Common myeloid progenitor, CD34-positive (primary cell): ENCODE measurements around the gene FARSB.

Experiments used
- CTCF ChIA-PET: fragments of 350-600 bp; sonication (Branson Sonifier 250); formaldehyde crosslinking; loops from one replicate; lab custom pipeline; 2021; ENCODE audit warnings: antibody characterized with exemption; lab: Charles Lee
- POLR2A ChIA-PET: fragments of 350-600 bp; sonication (Branson Sonifier 250); formaldehyde crosslinking; loops from one replicate; lab custom pipeline; 2021; ENCODE audit warnings: antibody characterized with exemption; lab: Charles Lee
- DNase-seq, 3 donors: peaks; one replicate each; pipeline versions ENCODE4 v3.0.0 to v3.0.0-alpha.2; 2013
- H3K27ac ChIP-seq, 2 experiments: 1 replicate in 1 of 2; 2 replicates in 1 of 2; pipeline ENCODE4 v1.7.0; 2013; ENCODE audit warnings: inconsistent platforms in 2 of 2, low read length in 2 of 2, mild to moderate bottlenecking in 2 of 2, low read depth in 1 of 2, moderate library complexity in 1 of 2; ENCODE audit not compliant: severe bottlenecking in 2 of 2, insufficient read depth in 1 of 2, poor library complexity in 1 of 2
- H3K27me3 ChIP-seq, 5 experiments: replicated peaks in 2 of 5; 1 replicate in 3 of 5; 2 replicates in 2 of 5; pipeline versions ENCODE4 v1.6.1 to v1.7.0; 2013; ENCODE audit warnings: low read length in 4 of 5, mild to moderate bottlenecking in 2 of 5, moderate library complexity in 2 of 5, inconsistent platforms in 1 of 5; ENCODE audit not compliant: insufficient read depth in 5 of 5, control insufficient read depth in 4 of 5
- H3K36me3 ChIP-seq, 4 experiments: 1 replicate in 2 of 4; 2 replicates in 2 of 4; pipeline versions ENCODE4 v1.6.1 to v1.7.0; 2013; ENCODE audit warnings: low read length in 3 of 4, control low read depth in 1 of 4, mild to moderate bottlenecking in 1 of 4; ENCODE audit not compliant: control insufficient read depth in 4 of 4, insufficient read depth in 4 of 4
- H3K4me1 ChIP-seq, 4 experiments: 1 replicate in 3 of 4; 2 replicates in 1 of 4; pipeline versions ENCODE4 v1.6.1 to v1.7.1; 2013; ENCODE audit warnings: low read length in 3 of 4, mild to moderate bottlenecking in 3 of 4, control low read depth in 1 of 4, inconsistent platforms in 1 of 4, moderate library complexity in 1 of 4; ENCODE audit not compliant: control insufficient read depth in 4 of 4, insufficient read depth in 4 of 4; ENCODE audit errors: control extremely low read depth in 1 of 4
- H3K4me3 ChIP-seq, 7 experiments: 1 replicate in 4 of 7; 2 replicates in 3 of 7; pipeline versions ENCODE4 v1.5.1 to v1.7.0; 2013; ENCODE audit warnings: mild to moderate bottlenecking in 7 of 7, low read length in 6 of 7, moderate library complexity in 6 of 7, inconsistent platforms in 2 of 7, low read depth in 2 of 7, control low read depth in 1 of 7; ENCODE audit not compliant: insufficient read depth in 4 of 7, control insufficient read depth in 1 of 7; ENCODE audit errors: extremely low read depth in 1 of 7
- H3K9me3 ChIP-seq, 5 experiments: 1 replicate in 4 of 5; 2 replicates in 1 of 5; pipeline versions ENCODE4 v1.6.1 to v1.7.1; 2013; ENCODE audit warnings: low read length in 4 of 5, mild to moderate bottlenecking in 2 of 5, inconsistent platforms in 1 of 5, low read depth in 1 of 5, moderate library complexity in 1 of 5; ENCODE audit not compliant: control insufficient read depth in 4 of 5, insufficient read depth in 2 of 5; ENCODE audit errors: control extremely low read depth in 1 of 5
- WGBS: methylation state at CpG from one replicate; pipeline ENCODE4 v1.1.5; 2013; ENCODE audit not compliant: insufficient coverage; 5-methylcytosine and 5-hydroxymethylcytosine counted together

FARSB gene

GRCh38 chr2:222563106-222563718, 92.7 kb downstream of the FARSB start:
- Histone ChIP-seq H3K4me3 (no peak overlapping the region), H3K4me1 (no peaks in the 10 kb centered on the region), H3K36me3 (peaks cover 2 to 22% (median 14%) of the 10 kb centered on the region in 4 experiments), H3K9me3 (no peaks in the 10 kb centered on the region), H3K27me3 (peaks cover 0 to 4% (median 0%) of the 10 kb centered on the region in 5 experiments), H3K27ac (no peak overlapping the region)
- DNase-seq = no peak
- ChIA-PET POLR2A (no interaction called here), CTCF (interaction anchor here (1.1 to 1.7 kb wide), 2 partner anchors 10 to 245 kb away, joined by 4 to 7 read pairs; no protein-coding TSS in a partner anchor)
- 78% methylated on average over 4 of the region's 11 CpGs for WGBS

- H3K4me3 ChIP-seq = no peak overlapping the region
- H3K4me1 ChIP-seq = no peaks in the 10 kb centered on the region
- WGBS = 62% methylated on average over 6 of the region's 6 CpGs
- peak; percentile 68 to 76 (median 70) for DNase-seq
- POLR2A ChIA-PET = no interaction called here
- peaks cover 0 to 12% (median 10%) of the 10 kb centered on the region in 4 experiments for H3K36me3 ChIP-seq
- H3K27ac ChIP-seq = no peak overlapping the region
- no peaks in the 10 kb centered on the region for H3K9me3 ChIP-seq
- CTCF ChIA-PET = interaction anchor here (0.8 to 3.8 kb wide), 12 partner anchors 8 to 253 kb away, joined by 3 to 27 read pairs (median 5); a partner anchor contains a TSS
- H3K27me3 ChIP-seq = peaks cover 0 to 5% (median 0%) of the 10 kb centered on the region in 5 experiments
Observed at GRCh38 chr2:222561817-222562645, 93.9 kb downstream of the FARSB start.

GRCh38 chr2:222561151-222561550, 94.7 kb downstream of the FARSB start:
- ChIA-PET POLR2A (no interaction called here), CTCF (interaction anchor here (0.7 to 3.8 kb wide), 9 partner anchors 9 to 243 kb away, joined by 3 to 27 read pairs (median 3); a partner anchor contains a TSS)
- Histone ChIP-seq H3K9me3 (no peaks in the 10 kb centered on the region), H3K36me3 (peaks cover 0 to 6% (median 3%) of the 10 kb centered on the region in 4 experiments), H3K27ac (no peak overlapping the region), H3K4me3 (no peak overlapping the region), H3K27me3 (peaks cover 0 to 8% (median under 1%) of the 10 kb centered on the region in 5 experiments), H3K4me1 (no peaks in the 10 kb centered on the region)
- 75% methylated on average over 1 of the region's 4 CpGs for WGBS
- DNase-seq = no peak

GRCh38 chr2:222554517-222554916, 101.4 kb downstream of the FARSB start:
- POLR2A ChIA-PET = interaction anchor here (0.7 kb wide), 1 partner anchor 28 kb away, joined by 3 read pairs; no protein-coding TSS in a partner anchor
- Histone ChIP-seq H3K9me3 (no peaks in the 10 kb centered on the region), H3K36me3 (no peaks in the 10 kb centered on the region), H3K27ac (no peak overlapping the region), H3K4me3 (no peak overlapping the region), H3K4me1 (no peaks in the 10 kb centered on the region), H3K27me3 (peaks cover 2 to 32% (median 7%) of the 10 kb centered on the region in 5 experiments)
- DNase-seq = no peak
- 70% methylated on average over 4 of the region's 7 CpGs for WGBS
- CTCF ChIA-PET = no interaction called here

- Histone ChIP-seq H3K4me3 (no peak overlapping the region), H3K27me3 (peaks cover 2 to 15% (median 11%) of the 10 kb centered on the region in 5 experiments), H3K36me3 (no peaks in the 10 kb centered on the region), H3K27ac (no peak overlapping the region), H3K9me3 (no peaks in the 10 kb centered on the region), H3K4me1 (no peaks in the 10 kb centered on the region)
- no peak for DNase-seq
- CTCF ChIA-PET = no interaction called here
- 90% methylated on average over 2 of the region's 3 CpGs for WGBS
- POLR2A ChIA-PET = no interaction called here
Observed at GRCh38 chr2:222548992-222549391, 106.9 kb downstream of the FARSB start.

GRCh38 chr2:222547083-222547482, 108.8 kb downstream of the FARSB start:
- Histone ChIP-seq H3K27me3 (peaks cover 0 to 13% (median 9%) of the 10 kb centered on the region in 5 experiments), H3K4me3 (no peak overlapping the region), H3K4me1 (no peaks in the 10 kb centered on the region), H3K36me3 (no peaks in the 10 kb centered on the region), H3K9me3 (no peaks in the 10 kb centered on the region), H3K27ac (no peak overlapping the region)
- no peak for DNase-seq
- ChIA-PET POLR2A (no interaction called here), CTCF (no interaction called here)
- 95% methylated on average over 4 of the region's 5 CpGs for WGBS
